Measurements from ENCODE around the gene CRB2.

The CRB2 gene

GRCh38 chr9:123411191-123411590, 55.2 kb downstream of the CRB2 start:
- H3K4me1 Mint-ChIP-seq (ENCODE audit: low read depth): no peaks in the 10 kb centered on the region
- intact Hi-C loops (cut with micrococcal nuclease): no loop called here

GRCh38 chr9:123411636-123412035, 55.6 kb downstream of the CRB2 start:
- Mint-ChIP-seq H3K27ac (no peak overlapping the region), H3K36me3 (ENCODE audit: low read depth) (peaks cover 97% of the 10 kb centered on the region)
- intact Hi-C loops (cut with micrococcal nuclease): no loop called here

More at GRCh38 chr9:123411191-123411590, 55.2 kb downstream of the CRB2 start:
- Mint-ChIP-seq H3K27me3 (no peaks in the 10 kb centered on the region), H3K9me3 (no peaks in the 10 kb centered on the region), H3K4me3 (no peak overlapping the region), H3K27ac (no peak overlapping the region), H3K36me3 (ENCODE audit: low read depth) (peaks cover 97% of the 10 kb centered on the region)

GRCh38 chr9:123412171-123412820, 56.3 kb downstream of the CRB2 start:
- H3K9me3 Mint-ChIP-seq: no peaks in the 10 kb centered on the region
- intact Hi-C loops (cut with micrococcal nuclease): no loop called here
- H3K27me3 Mint-ChIP-seq: no peaks in the 10 kb centered on the region
- H3K36me3 Mint-ChIP-seq (ENCODE audit: low read depth): peaks cover 96% of the 10 kb centered on the region
- H3K27ac Mint-ChIP-seq: no peak overlapping the region
- H3K4me3 Mint-ChIP-seq: no peak overlapping the region
- no peaks in the 10 kb centered on the region for H3K4me1 Mint-ChIP-seq (ENCODE audit: low read depth)

More at GRCh38 chr9:123411636-123412035, 55.6 kb downstream of the CRB2 start:
- H3K9me3 Mint-ChIP-seq: no peaks in the 10 kb centered on the region
- H3K27me3 Mint-ChIP-seq: no peaks in the 10 kb centered on the region
- no peaks in the 10 kb centered on the region for H3K4me1 Mint-ChIP-seq (ENCODE audit: low read depth)
- no peak overlapping the region for H3K4me3 Mint-ChIP-seq

GRCh38 chr9:123414204-123414603, 58.2 kb downstream of the CRB2 start:
- H3K27me3 Mint-ChIP-seq: no peaks in the 10 kb centered on the region
- intact Hi-C loops (cut with micrococcal nuclease): no loop called here
- no peak overlapping the region for H3K27ac Mint-ChIP-seq

GRCh38 chr9:123414936-123415930, 59.2 kb downstream of the CRB2 start:
- H3K27me3 Mint-ChIP-seq: no peaks in the 10 kb centered on the region
- no peaks in the 10 kb centered on the region for H3K4me1 Mint-ChIP-seq (ENCODE audit: low read depth)
- H3K4me3 Mint-ChIP-seq: no peak overlapping the region
- no peak overlapping the region for H3K27ac Mint-ChIP-seq
- peaks cover 96% of the 10 kb centered on the region for H3K36me3 Mint-ChIP-seq (ENCODE audit: low read depth)
- intact Hi-C loops (cut with micrococcal nuclease): no loop called here
- no peaks in the 10 kb centered on the region for H3K9me3 Mint-ChIP-seq

More at GRCh38 chr9:123414204-123414603, 58.2 kb downstream of the CRB2 start:
- Mint-ChIP-seq H3K9me3 (no peaks in the 10 kb centered on the region), H3K36me3 (ENCODE audit: low read depth) (peaks cover 96% of the 10 kb centered on the region), H3K4me3 (no peak overlapping the region), H3K4me1 (ENCODE audit: low read depth) (no peaks in the 10 kb centered on the region)

GRCh38 chr9:123416176-123416575, 60.2 kb downstream of the CRB2 start:
- no peaks in the 10 kb centered on the region for H3K27me3 Mint-ChIP-seq
- peaks cover 96% of the 10 kb centered on the region for H3K36me3 Mint-ChIP-seq (ENCODE audit: low read depth)
- intact Hi-C loops (cut with micrococcal nuclease): no loop called here
- no peaks in the 10 kb centered on the region for H3K4me1 Mint-ChIP-seq (ENCODE audit: low read depth)
- H3K4me3 Mint-ChIP-seq: no peak overlapping the region
- H3K27ac Mint-ChIP-seq: no peak overlapping the region
- H3K9me3 Mint-ChIP-seq: no peaks in the 10 kb centered on the region

- H3K9me3 Mint-ChIP-seq: no peaks in the 10 kb centered on the region
- peaks cover 96% of the 10 kb centered on the region for H3K36me3 Mint-ChIP-seq (ENCODE audit: low read depth)
- intact Hi-C loops (cut with micrococcal nuclease): no loop called here
- no peak overlapping the region for H3K4me3 Mint-ChIP-seq
- no peak overlapping the region for H3K27ac Mint-ChIP-seq
- H3K27me3 Mint-ChIP-seq: no peaks in the 10 kb centered on the region
- no peaks in the 10 kb centered on the region for H3K4me1 Mint-ChIP-seq (ENCODE audit: low read depth)
Observed at GRCh38 chr9:123417289-123418051, 61.5 kb downstream of the CRB2 start.

GRCh38 chr9:123418052-123418430, 62.0 kb downstream of the CRB2 start:
- H3K4me3 Mint-ChIP-seq: no peak overlapping the region
- intact Hi-C loops (cut with micrococcal nuclease): no loop called here
- no peak overlapping the region for H3K27ac Mint-ChIP-seq
- no peaks in the 10 kb centered on the region for H3K27me3 Mint-ChIP-seq
- H3K36me3 Mint-ChIP-seq (ENCODE audit: low read depth): peaks cover 96% of the 10 kb centered on the region
- H3K9me3 Mint-ChIP-seq: no peaks in the 10 kb centered on the region
- H3K4me1 Mint-ChIP-seq (ENCODE audit: low read depth): no peaks in the 10 kb centered on the region

- Mint-ChIP-seq H3K4me1 (ENCODE audit: low read depth) (no peaks in the 10 kb centered on the region), H3K36me3 (ENCODE audit: low read depth) (peaks cover 98% of the 10 kb centered on the region), H3K9me3 (no peaks in the 10 kb centered on the region), H3K27ac (no peak overlapping the region), H3K4me3 (no peak overlapping the region), H3K27me3 (no peaks in the 10 kb centered on the region)
- intact Hi-C loops (cut with micrococcal nuclease): no loop called here
Observed at GRCh38 chr9:123418506-123418905, 62.5 kb downstream of the CRB2 start.

- no peaks in the 10 kb centered on the region for H3K9me3 Mint-ChIP-seq
- no peak overlapping the region for H3K4me3 Mint-ChIP-seq
- H3K36me3 Mint-ChIP-seq (ENCODE audit: low read depth): peaks cover 98% of the 10 kb centered on the region
- H3K27ac Mint-ChIP-seq: no peak overlapping the region
- intact Hi-C loops (cut with micrococcal nuclease): no loop called here
- no peaks in the 10 kb centered on the region for H3K4me1 Mint-ChIP-seq (ENCODE audit: low read depth)
- no peaks in the 10 kb centered on the region for H3K27me3 Mint-ChIP-seq
Observed at GRCh38 chr9:123419091-123419490, 63.1 kb downstream of the CRB2 start.

GRCh38 chr9:123419721-123420591, 64.0 kb downstream of the CRB2 start:
- Mint-ChIP-seq H3K27ac (no peak overlapping the region), H3K36me3 (ENCODE audit: low read depth) (peaks cover 98% of the 10 kb centered on the region), H3K4me3 (no peak overlapping the region), H3K9me3 (no peaks in the 10 kb centered on the region), H3K27me3 (no peaks in the 10 kb centered on the region), H3K4me1 (ENCODE audit: low read depth) (no peaks in the 10 kb centered on the region)
- intact Hi-C loops (cut with micrococcal nuclease): no loop called here

GRCh38 chr9:123420592-123421111, 64.7 kb downstream of the CRB2 start:
- intact Hi-C loops (cut with micrococcal nuclease): no loop called here
- H3K27ac Mint-ChIP-seq: no peak overlapping the region
- no peaks in the 10 kb centered on the region for H3K4me1 Mint-ChIP-seq (ENCODE audit: low read depth)
- no peaks in the 10 kb centered on the region for H3K9me3 Mint-ChIP-seq
- H3K4me3 Mint-ChIP-seq: no peak overlapping the region
- no peaks in the 10 kb centered on the region for H3K27me3 Mint-ChIP-seq
- peaks cover 98% of the 10 kb centered on the region for H3K36me3 Mint-ChIP-seq (ENCODE audit: low read depth)

- H3K27me3 Mint-ChIP-seq: no peaks in the 10 kb centered on the region
- peaks cover 4% of the 10 kb centered on the region for H3K4me1 Mint-ChIP-seq (ENCODE audit: low read depth)
- H3K36me3 Mint-ChIP-seq (ENCODE audit: low read depth): peaks cover 98% of the 10 kb centered on the region
- intact Hi-C loops (cut with micrococcal nuclease): no loop called here
- no peak overlapping the region for H3K4me3 Mint-ChIP-seq
- no peak overlapping the region for H3K27ac Mint-ChIP-seq
- H3K9me3 Mint-ChIP-seq: no peaks in the 10 kb centered on the region
Observed at GRCh38 chr9:123421186-123421585, 65.2 kb downstream of the CRB2 start.

Data from dendritic cell treated with granulocyte-macrophage colony-stimulating factor and Interleukin-4, amounts not matched to agents 40 ng/mL and 50 ng/mL, for 4 days (primary cell).